GM21447 (cell line): ENCODE measurements around the gene ZNF473.

ENCODE experiments used
- ATAC-seq: cut with Tn5 transposase; IDR thresholded peaks from one replicate; pipeline ENCODE4 v1.9.1; 2021; ENCODE audit not compliant: unreplicated experiment

Gene ZNF473

GRCh38 chr19:50025794-50026549, at the start of gene ZNF473:
Gene ZNF473, plus strand, starts transcription at chr19:50026005. Its CDS starts 5,078 bp downstream, at chr19:50031083.
- ATAC-seq = peak; percentile 61

- no peak for ATAC-seq
Measured at GRCh38 chr19:49976496-49976895, 49.3 kb upstream of the ZNF473 start.

- ATAC-seq = no peak
Measured at GRCh38 chr19:49977076-49977475, 48.7 kb upstream of the ZNF473 start.

GRCh38 chr19:49977881-49978280, 47.9 kb upstream of the ZNF473 start:
- ATAC-seq = no peak

GRCh38 chr19:49978324-49978723, 47.5 kb upstream of the ZNF473 start:
- ATAC-seq = no peak

- ATAC-seq = no peak
Measured at GRCh38 chr19:49981603-49982593, 43.9 kb upstream of the ZNF473 start.

GRCh38 chr19:49983645-49984229, 42.1 kb upstream of the ZNF473 start:
- ATAC-seq = no peak

GRCh38 chr19:49984491-49984890, 41.3 kb upstream of the ZNF473 start:
- no peak for ATAC-seq

GRCh38 chr19:49985871-49986270, 39.9 kb upstream of the ZNF473 start:
- no peak for ATAC-seq

- ATAC-seq = no peak
Measured at GRCh38 chr19:49986354-49986753, 39.5 kb upstream of the ZNF473 start.

GRCh38 chr19:49987159-49987698, 38.6 kb upstream of the ZNF473 start:
- no peak for ATAC-seq

- no peak for ATAC-seq
Measured at GRCh38 chr19:49988007-49988406, 37.8 kb upstream of the ZNF473 start.

GRCh38 chr19:49988433-49988832, 37.4 kb upstream of the ZNF473 start:
- ATAC-seq = no peak

GRCh38 chr19:49997709-49998108, 28.1 kb upstream of the ZNF473 start:
- no peak for ATAC-seq

GRCh38 chr19:49999371-50000010, 26.3 kb upstream of the ZNF473 start:
- ATAC-seq = no peak

- ATAC-seq = no peak
Measured at GRCh38 chr19:50000038-50000840, 25.6 kb upstream of the ZNF473 start.

- ATAC-seq = no peak
Measured at GRCh38 chr19:50000841-50001557, 24.8 kb upstream of the ZNF473 start.

GRCh38 chr19:50001775-50002174, 24.0 kb upstream of the ZNF473 start:
- ATAC-seq = no peak

- no peak for ATAC-seq
Measured at GRCh38 chr19:50002386-50002960, 23.3 kb upstream of the ZNF473 start.
